ENCODE results near the gene DIS3L2. TPM values are rescaled to one million over a fixed set of nuclear protein-coding genes. Genes with fewer than 3 reads are reported as not detected.
A peak's percentile ranks its signal among the peaks of the same experiment; 100 is the strongest.
"Not testable (repeated sequence)": the region's sequence is repeated elsewhere in the genome, so short reads cannot be mapped to it uniquely, and the experiment has no call there.

DIS3L2 gene
- polyA plus RNA-seq, 3 donors from 2014 or later, result 7.6 to 22.5 (median 8.1) TPM

- H3K36me3 Mint-ChIP-seq, result peaks cover 30 to 61% (median 54%) of the 10 kb centered on the region in 3 donors
- peaks cover 0 to 1% (median 1%) of the 10 kb centered on the region in 3 donors for H3K27me3 Mint-ChIP-seq (ENCODE audit: low read depth in 3 of 3)
These were observed 132.7 kb downstream of the DIS3L2 start for GRCh38 chr2:232094201-232094600.

GRCh38 chr2:232094883-232095282 is 133.4 kb downstream of the DIS3L2 start:
- no peak overlapping the region for H3K27ac Mint-ChIP-seq
- H3K27me3 Mint-ChIP-seq (ENCODE audit: low read depth in 3 of 3), result peaks cover 0 to 1% (median 1%) of the 10 kb centered on the region in 3 donors
- H3K4me3 Mint-ChIP-seq, result no peak overlapping the region
- peaks cover 33 to 61% (median 54%) of the 10 kb centered on the region in 3 donors for H3K36me3 Mint-ChIP-seq
- DNase-seq, result no peak
- H3K4me1 Mint-ChIP-seq, result peaks cover 25 to 50% of the 10 kb centered on the region in 2 donors
- peaks cover 4 to 35% (median 30%) of the 10 kb centered on the region in 6 donors for H3K9me3 Mint-ChIP-seq

More at GRCh38 chr2:232094201-232094600, 132.7 kb downstream of the DIS3L2 start:
- no peak for DNase-seq
- Mint-ChIP-seq H3K9me3 (peaks cover 4 to 35% (median 30%) of the 10 kb centered on the region in 6 donors), H3K4me3 (no peak overlapping the region), H3K27ac (no peak overlapping the region), H3K4me1 (peaks cover 25 to 45% of the 10 kb centered on the region in 2 donors)

- DNase-seq, result peak in 1 of 3 donors; percentile 5
- Mint-ChIP-seq H3K27me3 (ENCODE audit: low read depth in 3 of 3) (peaks cover 0 to 1% (median 1%) of the 10 kb centered on the region in 3 donors), H3K27ac (peak overlapping the region in 5 of 6 donors; percentile 6 to 75 (median 54)), H3K36me3 (peaks cover 33 to 63% (median 47%) of the 10 kb centered on the region in 3 donors), H3K4me3 (peak overlapping the region in 2 of 5 donors; percentile 24 to 50), H3K9me3 (peaks cover 4 to 35% (median 30%) of the 10 kb centered on the region in 6 donors), H3K4me1 (peaks cover 23 to 45% of the 10 kb centered on the region in 2 donors)
These were observed 135.7 kb downstream of the DIS3L2 start for GRCh38 chr2:232097260-232097659.

GRCh38 chr2:232097758-232098157 is 136.2 kb downstream of the DIS3L2 start:
- peak overlapping the region in 3 of 5 donors; percentile 24 to 50 (median 39) for H3K4me3 Mint-ChIP-seq
- peaks cover 33 to 62% (median 46%) of the 10 kb centered on the region in 3 donors for H3K36me3 Mint-ChIP-seq
- H3K9me3 Mint-ChIP-seq, result peaks cover 4 to 35% (median 30%) of the 10 kb centered on the region in 6 donors
- peak overlapping the region in 5 of 6 donors; percentile 3 to 75 (median 66) for H3K27ac Mint-ChIP-seq
- no peak for DNase-seq
- H3K27me3 Mint-ChIP-seq (ENCODE audit: low read depth in 3 of 3), result peaks cover 0 to 1% (median under 1%) of the 10 kb centered on the region in 3 donors
- H3K4me1 Mint-ChIP-seq, result peaks cover 22 to 42% of the 10 kb centered on the region in 2 donors

- Mint-ChIP-seq H3K27ac (no peak overlapping the region), H3K36me3 (peaks cover 13 to 29% (median 14%) of the 10 kb centered on the region in 3 donors), H3K27me3 (ENCODE audit: low read depth in 3 of 3) (no peaks in the 10 kb centered on the region), H3K9me3 (peaks cover 0 to 5% (median 2%) of the 10 kb centered on the region in 6 donors), H3K4me3 (no peak overlapping the region), H3K4me1 (peaks cover 10 to 22% of the 10 kb centered on the region in 2 donors)
- no peak for DNase-seq
These were observed 140.9 kb downstream of the DIS3L2 start for GRCh38 chr2:232102380-232102779.

- H3K27ac Mint-ChIP-seq, result no peak overlapping the region
- no peak for DNase-seq
- H3K4me1 Mint-ChIP-seq, result peaks cover 1 to 13% of the 10 kb centered on the region in 2 donors
- no peaks in the 10 kb centered on the region for H3K27me3 Mint-ChIP-seq (ENCODE audit: low read depth in 3 of 3)
- peaks cover 7 to 21% (median 8%) of the 10 kb centered on the region in 3 donors for H3K36me3 Mint-ChIP-seq
- H3K4me3 Mint-ChIP-seq, result no peak overlapping the region
- H3K9me3 Mint-ChIP-seq, result no peaks in the 10 kb centered on the region
These were observed 141.7 kb downstream of the DIS3L2 start for GRCh38 chr2:232103140-232103737.

GRCh38 chr2:232104076-232104646 is 142.6 kb downstream of the DIS3L2 start:
- no peak overlapping the region for H3K27ac Mint-ChIP-seq
- H3K9me3 Mint-ChIP-seq, result no peaks in the 10 kb centered on the region
- peaks cover 0 to 6% of the 10 kb centered on the region in 2 donors for H3K4me1 Mint-ChIP-seq
- H3K36me3 Mint-ChIP-seq, result peaks cover 3 to 16% (median 8%) of the 10 kb centered on the region in 3 donors
- H3K4me3 Mint-ChIP-seq, result no peak overlapping the region
- no peak for DNase-seq
- no peaks in the 10 kb centered on the region for H3K27me3 Mint-ChIP-seq (ENCODE audit: low read depth in 3 of 3)

GRCh38 chr2:232111551-232111950 is 150.0 kb downstream of the DIS3L2 start:
- peaks cover 0 to 8% (median 5%) of the 10 kb centered on the region in 3 donors for H3K36me3 Mint-ChIP-seq
- no peaks in the 10 kb centered on the region for H3K9me3 Mint-ChIP-seq
- H3K4me3 Mint-ChIP-seq, result no peak overlapping the region
- H3K27me3 Mint-ChIP-seq (ENCODE audit: low read depth in 3 of 3), result no peaks in the 10 kb centered on the region
- no peak for DNase-seq
- H3K27ac Mint-ChIP-seq, result no peak overlapping the region
- H3K4me1 Mint-ChIP-seq, result peaks cover 7 to 16% of the 10 kb centered on the region in 2 donors

GRCh38 chr2:232113821-232114220 is 152.3 kb downstream of the DIS3L2 start:
- no peaks in the 10 kb centered on the region for H3K27me3 Mint-ChIP-seq (ENCODE audit: low read depth in 3 of 3)
- no peak overlapping the region for H3K27ac Mint-ChIP-seq
- H3K4me1 Mint-ChIP-seq, result peaks cover 7 to 16% of the 10 kb centered on the region in 2 donors
- H3K4me3 Mint-ChIP-seq, result no peak overlapping the region
- H3K36me3 Mint-ChIP-seq, result peaks cover 0 to 5% (median 4%) of the 10 kb centered on the region in 3 donors
- no peak for DNase-seq
- no peaks in the 10 kb centered on the region for H3K9me3 Mint-ChIP-seq

- H3K4me3 Mint-ChIP-seq; H3K27ac Mint-ChIP-seq; H3K9me3 Mint-ChIP-seq; DNase-seq; H3K27me3 Mint-ChIP-seq (ENCODE audit: low read depth in 3 of 3); H3K36me3 Mint-ChIP-seq: not testable (repeated sequence)
- H3K4me1 Mint-ChIP-seq, result peaks cover 7 to 16% of the 10 kb centered on the region in 2 donors
These were observed 154.3 kb downstream of the DIS3L2 start for GRCh38 chr2:232115728-232116361.

- peaks cover 7 to 16% of the 10 kb centered on the region in 2 donors for H3K4me1 Mint-ChIP-seq
- DNase-seq, result no peak
- no peaks in the 10 kb centered on the region for H3K9me3 Mint-ChIP-seq
- no peak overlapping the region for H3K27ac Mint-ChIP-seq
- H3K36me3 Mint-ChIP-seq, result peaks cover 0 to 3% (median 2%) of the 10 kb centered on the region in 3 donors
- no peak overlapping the region for H3K4me3 Mint-ChIP-seq
- H3K27me3 Mint-ChIP-seq (ENCODE audit: low read depth in 3 of 3), result no peaks in the 10 kb centered on the region
These were observed 155.3 kb downstream of the DIS3L2 start for GRCh38 chr2:232116852-232117251.

GRCh38 chr2:232117413-232117812 is 155.9 kb downstream of the DIS3L2 start:
- peaks cover 7 to 16% of the 10 kb centered on the region in 2 donors for H3K4me1 Mint-ChIP-seq
- H3K27ac Mint-ChIP-seq, result peak overlapping the region in 1 of 6 donors; percentile 49
- no peak overlapping the region for H3K4me3 Mint-ChIP-seq
- no peaks in the 10 kb centered on the region for H3K27me3 Mint-ChIP-seq (ENCODE audit: low read depth in 3 of 3)
- H3K36me3 Mint-ChIP-seq, result no peaks in the 10 kb centered on the region
- no peak for DNase-seq
- H3K9me3 Mint-ChIP-seq, result no peaks in the 10 kb centered on the region

- Mint-ChIP-seq H3K27me3 (ENCODE audit: low read depth in 3 of 3) (no peaks in the 10 kb centered on the region), H3K36me3 (peaks cover 3 to 6% (median 3%) of the 10 kb centered on the region in 3 donors), H3K9me3 (no peaks in the 10 kb centered on the region), H3K4me3 (no peak overlapping the region), H3K4me1 (no peaks in the 10 kb centered on the region), H3K27ac (no peak overlapping the region)
- no peak for DNase-seq
These were observed 159.4 kb downstream of the DIS3L2 start for GRCh38 chr2:232120911-232121310.

GRCh38 chr2:232124309-232124708 is 162.8 kb downstream of the DIS3L2 start:
- Mint-ChIP-seq H3K36me3 (peaks cover 3 to 6% (median 3%) of the 10 kb centered on the region in 3 donors), H3K4me1 (no peaks in the 10 kb centered on the region), H3K4me3 (no peak overlapping the region), H3K27ac (peak overlapping the region in 2 of 6 donors; percentile 2 to 14), H3K9me3 (no peaks in the 10 kb centered on the region), H3K27me3 (ENCODE audit: low read depth in 3 of 3) (peaks cover 0 to 2% (median 0%) of the 10 kb centered on the region in 3 donors)
- DNase-seq, result no peak
